ENCODE results near the gene AFG1L. TPM values are rescaled to one million over a fixed set of nuclear protein-coding genes. Genes with fewer than 3 reads are reported as not detected.

AFG1L gene
- polyA plus RNA-seq, 1 of the 3 experiments (the other 2 are of a cell fraction): 0.71 TPM

- H3K9me3 ChIP-seq: no peaks in the 10 kb centered on the region
- H3K27ac ChIP-seq (ENCODE audit: low read depth in 2 of 2, low read length in 1 of 2): no peak overlapping the region
- H3K4me1 ChIP-seq (ENCODE audit: control insufficient read depth in 1 of 2, insufficient read depth in 2 of 2, low read depth in 1 of 2, low read length in 1 of 2): no peaks in the 10 kb centered on the region
- POLR2A ChIA-PET: no interaction called here
- H2AFZ ChIP-seq (ENCODE audit: low read depth): no peak overlapping the region
- H3K79me2 ChIP-seq (ENCODE audit: insufficient read depth): no peaks in the 10 kb centered on the region
- no peak overlapping the region for H3K4me3 ChIP-seq (ENCODE audit: low read depth in 2 of 2, low read length in 1 of 2)
- no peaks in the 10 kb centered on the region for H4K20me1 ChIP-seq (ENCODE audit: insufficient read depth)
- DNase-seq: no peak
- H3F3A ChIP-seq (replicated peaks; ENCODE audit: insufficient read depth): peaks cover 4% of the 10 kb centered on the region
- CTCF ChIA-PET: no interaction called here
- H3K27me3 ChIP-seq (ENCODE audit: insufficient read depth): no peaks in the 10 kb centered on the region
- no peak overlapping the region for H3K9ac ChIP-seq
- no peaks in the 10 kb centered on the region for H3K36me3 ChIP-seq (replicated peaks in 1 of 2; ENCODE audit: control insufficient read depth in 1 of 2, insufficient read depth in 2 of 2, low read length in 1 of 2)
- no peaks in the 10 kb centered on the region for H3K9me2 ChIP-seq
- H3K4me2 ChIP-seq: no peak overlapping the region
- 77% methylated on average over 6 of the region's 6 CpGs for WGBS (ENCODE audit: low lambda C conversion rate)
- no peak for TF ChIP-seq REST (IDR thresholded peaks at IDR 0.05; ENCODE audit: low read depth, low read length)
- TF ChIP-seq EZH2phosphoT487 (IDR thresholded peaks at IDR 0.05; ENCODE audit: borderline replicate concordance, low read depth): no peak
- no peak for TF ChIP-seq IRF3 (IDR thresholded peaks at IDR 0.05; ENCODE audit: low read depth, low read length)
- no peak for TF ChIP-seq RXRA (IDR thresholded peaks at IDR 0.05; ENCODE audit: borderline replicate concordance, low read depth)
- no peak for TF ChIP-seq MXI1 (IDR thresholded peaks at IDR 0.05; ENCODE audit: low read depth, low read length)
- TF ChIP-seq RCOR1 (IDR thresholded peaks at IDR 0.05; ENCODE audit: low read length): no peak
- no peak for TF ChIP-seq RAD21 (IDR thresholded peaks at IDR 0.05; ENCODE audit: low read length)
- no peak for TF ChIP-seq GATA2 (CRISPR knock-in tag; IDR thresholded peaks at IDR 0.05)
- TF ChIP-seq, protein P1, sequence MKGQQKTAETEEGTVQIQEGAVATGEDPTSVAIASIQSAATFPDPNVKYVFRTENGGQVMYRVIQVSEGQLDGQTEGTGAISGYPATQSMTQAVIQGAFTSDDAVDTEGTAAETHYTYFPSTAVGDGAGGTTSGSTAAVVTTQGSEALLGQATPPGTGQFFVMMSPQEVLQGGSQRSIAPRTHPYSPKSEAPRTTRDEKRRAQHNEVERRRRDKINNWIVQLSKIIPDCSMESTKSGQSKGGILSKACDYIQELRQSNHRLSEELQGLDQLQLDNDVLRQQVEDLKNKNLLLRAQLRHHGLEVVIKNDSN (IDR thresholded peaks at IDR 0.05; ENCODE audit: borderline replicate concordance, low read depth): no peak
- no peak for TF ChIP-seq POLR2AphosphoS5 (IDR thresholded peaks at IDR 0.05; ENCODE audit: low read depth, low read length)
- TF ChIP-seq PBX3 (IDR thresholded peaks at IDR 0.05): no peak
- TF ChIP-seq FOSL2 (IDR thresholded peaks at IDR 0.05; ENCODE audit: borderline replicate concordance, low read depth): no peak
- TF ChIP-seq MEF2A (IDR thresholded peaks at IDR 0.05; ENCODE audit: borderline replicate concordance, low read depth): no peak
- TF ChIP-seq, protein P2, sequence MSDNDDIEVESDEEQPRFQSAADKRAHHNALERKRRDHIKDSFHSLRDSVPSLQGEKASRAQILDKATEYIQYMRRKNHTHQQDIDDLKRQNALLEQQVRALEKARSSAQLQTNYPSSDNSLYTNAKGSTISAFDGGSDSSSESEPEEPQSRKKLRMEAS (IDR thresholded peaks at IDR 0.05; ENCODE audit: low read depth): no peak
Measured at GRCh38 chr6:108417027-108417426, 122.2 kb downstream of the AFG1L start.

Measured in SK-N-SH (cell line).